Endothelial cell of umbilical vein (primary cell): ENCODE data around the gene LARGE1. TPM values are rescaled to one million over a fixed set of nuclear protein-coding genes. Genes with fewer than 3 reads are reported as not detected.

ENCODE experiments used
- BruUV-seq: library from RNA; stranded (reverse); fragments of 400-500 nt; replicated peaks from 2 replicates; lab custom pipeline; 2021; lab: Mats Ljungman, UMichigan
- CTCF ChIA-PET: fragments of 300-600, 350-600 bp; sonication (Branson Sonifier 250); formaldehyde crosslinking; loops from one replicate; lab custom pipeline; 2021; ENCODE audit warnings: antibody characterized with exemption, inconsistent platforms; lab: Charles Lee
- POLR2A ChIA-PET: fragments of 300-600, 350-600 bp; sonication (Branson Sonifier 250); formaldehyde crosslinking; loops from one replicate; lab custom pipeline; 2021; ENCODE audit warnings: antibody characterized with exemption, inconsistent platforms; lab: Charles Lee
- DNase-seq: peaks from one replicate; pipeline ENCODE4 v3.0.0-alpha.2; 2011; ENCODE audit warnings: low read depth, low spot score
- FAIRE-seq: peaks from 2 replicates; lab custom pipeline; 2011; peaks lifted over from hg19 to GRCh38; lab: Jason Lieb, UNC
- H2AFZ ChIP-seq: 2 replicates; pipeline ENCODE4 v1.6.0; 2012; ENCODE audit warnings: low read depth, low read length, control low read depth, inconsistent platforms
- H3K27ac ChIP-seq: 2 replicates; pipeline ENCODE4 v1.5.1; 2011; ENCODE audit warnings: low read depth, mild to moderate bottlenecking, control low read depth, low read length, moderate library complexity; ENCODE audit not compliant: insufficient read depth
- H3K27me3 ChIP-seq, 2 experiments: 2 replicates each; pipeline versions ENCODE4 v1.6.0 to v1.6.1; 2011; ENCODE audit warnings: low read length in 2 of 2, mixed read lengths in 1 of 2; ENCODE audit not compliant: control insufficient read depth in 2 of 2, insufficient read depth in 2 of 2
- H3K36me3 ChIP-seq, 2 experiments: 2 replicates in 1 of 2; 3 replicates in 1 of 2; pipeline ENCODE4 v1.5.1; 2011; ENCODE audit warnings: low read length in 2 of 2, mild to moderate bottlenecking in 1 of 2, moderate library complexity in 1 of 2; ENCODE audit not compliant: control insufficient read depth in 2 of 2, insufficient read depth in 2 of 2; ENCODE audit errors: extremely low read depth in 1 of 2
- H3K4me1 ChIP-seq: 3 replicates; pipeline ENCODE4 v1.5.1; 2011; ENCODE audit warnings: mild to moderate bottlenecking, low read length; ENCODE audit not compliant: control insufficient read depth, insufficient read depth; ENCODE audit errors: extremely low read depth
- H3K4me2 ChIP-seq: 2 replicates; pipeline ENCODE4 v1.6.1; 2011; ENCODE audit warnings: low read length, control low read depth, mixed read lengths; ENCODE audit not compliant: insufficient read depth
- H3K4me3 ChIP-seq, 3 experiments: fragments of 200-600 bp in 1 of 3; sonication (generic), shearing (Covaris generic) in 1 of 3; replicated peaks in 1 of 3; 2 replicates each; pipeline ENCODE4 v1.5.1; 2011 to 2016; ENCODE audit warnings: control low read depth in 3 of 3, low read length in 3 of 3, mild to moderate bottlenecking in 2 of 3, inconsistent platforms in 1 of 3, low read depth in 1 of 3, moderate library complexity in 1 of 3; ENCODE audit not compliant: insufficient read depth in 1 of 3
- H3K79me2 ChIP-seq: 2 replicates; pipeline ENCODE4 v1.6.0; 2012; ENCODE audit warnings: low read length, inconsistent platforms; ENCODE audit not compliant: control insufficient read depth, insufficient read depth
- H3K9ac ChIP-seq: replicated peaks from 2 replicates; pipeline ENCODE3; 2011; ENCODE audit warnings: low read length, control low read depth; ENCODE audit not compliant: insufficient read depth; ENCODE audit errors: extremely low read depth
- H3K9me1 ChIP-seq: replicated peaks from 3 replicates; pipeline ENCODE4 v1.6.0; 2011; ENCODE audit warnings: mild to moderate bottlenecking, low read length; ENCODE audit not compliant: control insufficient read depth, insufficient read depth; ENCODE audit errors: extremely low read depth
- H3K9me3 ChIP-seq: replicated peaks from 2 replicates; pipeline ENCODE4 v1.5.1; 2012; ENCODE audit warnings: low read length, inconsistent platforms; ENCODE audit not compliant: control insufficient read depth, insufficient read depth
- H4K20me1 ChIP-seq: replicated peaks from 2 replicates; pipeline ENCODE3; 2011; ENCODE audit warnings: mild to moderate bottlenecking, low read length; ENCODE audit not compliant: control insufficient read depth, insufficient read depth; ENCODE audit errors: extremely low read depth
- EZH2 ChIP-seq: IDR thresholded peaks from 2 replicates; pipeline ENCODE4 v1.6.1; 2012; ENCODE audit warnings: borderline replicate concordance, low read depth, mild to moderate bottlenecking, moderate library complexity, low read length, inconsistent platforms; ENCODE audit not compliant: severe bottlenecking
- FOS ChIP-seq: IDR thresholded peaks from 2 replicates; pipeline ENCODE4 v1.6.1; 2011; ENCODE audit warnings: mild to moderate bottlenecking, low read length, moderate library complexity, borderline replicate concordance; ENCODE audit not compliant: insufficient read depth
- GATA2 ChIP-seq: IDR thresholded peaks from 2 replicates; pipeline ENCODE4 v1.7.0; 2011; ENCODE audit warnings: low read depth, mild to moderate bottlenecking, moderate library complexity, mixed read lengths, low read length; ENCODE audit not compliant: insufficient read length, insufficient read depth
- JUN ChIP-seq: IDR thresholded peaks from 2 replicates; pipeline ENCODE4 v1.6.1; 2011; ENCODE audit warnings: borderline replicate concordance, low read depth; ENCODE audit not compliant: insufficient read length, insufficient read depth
- MAX ChIP-seq: IDR thresholded peaks from 2 replicates; pipeline ENCODE4 v1.6.1; 2011; ENCODE audit not compliant: insufficient read depth, insufficient read length
- MYC ChIP-seq: IDR thresholded peaks from one replicate; pipeline ENCODE4 v1.6.1; 2011; ENCODE audit warnings: mild to moderate bottlenecking, low read depth, low read length
- POLR2A ChIP-seq: IDR thresholded peaks from 2 replicates; pipeline ENCODE4 v1.6.1; 2012; ENCODE audit warnings: low read depth, mild to moderate bottlenecking, control low read depth, low read length
- POLR2AphosphoS5 ChIP-seq: IDR thresholded peaks from 2 replicates; pipeline ENCODE4 v1.6.1; 2012; ENCODE audit warnings: low read depth, mild to moderate bottlenecking, control low read depth, low read length, moderate library complexity; ENCODE audit not compliant: insufficient read depth
- dilution Hi-C: fragments of 300-500 bp; cut with MboI; formaldehyde crosslinking; loops from one replicate; pipeline ENCODE4 v1.15.0; 2019; ENCODE audit warnings: low sequenced_read_pairs; ENCODE audit not compliant: extremely low pct_ligation_motif_present
- intact Hi-C: fragments of 100-400 bp; cut with micrococcal nuclease; formaldehyde crosslinking; loops from one replicate; pipeline ENCODE4 v1.10.0; 2022
- polyA plus RNA-seq, 4 experiments: library from polyadenylated mRNA; depleted of rRNA in 3 of 4; stranded (reverse) in 3 of 4; unstranded in 1 of 4; fragments of >200 nt; gene quantifications; 2 replicates each; pipeline versions ENCODE4 v1.2.1 to v1.2.3, GENCODE V29; 2011 to 2012; ENCODE audit warnings: missing spikeins in 1 of 4
- total RNA-seq: library from RNA; stranded (reverse); gene quantifications from 2 replicates; pipeline ENCODE4 v1.2.3, GENCODE V29; 2021
- TF ChIP-seq, protein P1 (sequence below), 2 donors: IDR thresholded peaks; 1 replicate in 1 of 2; 2 replicates in 1 of 2; pipeline ENCODE4 v1.5.1; 2011; ENCODE audit warnings: low read length in 2 of 2, mild to moderate bottlenecking in 2 of 2, moderate library complexity in 2 of 2, control low read depth in 1 of 2, inconsistent platforms in 1 of 2, low read depth in 1 of 2; ENCODE audit not compliant: insufficient read depth in 1 of 2; ENCODE audit errors: extremely low read depth in 1 of 2

LARGE1 gene
- total and polyA plus RNA-seq, 2 donors (not counting 3 experiments of a cell fraction or from before 2014, with no cell fraction given): 0.95 to 4.4 TPM

GRCh38 chr22:33335611-33336279, 584.5 kb downstream of the LARGE1 start:
- Histone ChIP-seq H3K9me3 (peaks cover 12% of the 10 kb centered on the region), H3K4me2 (no peak overlapping the region), H4K20me1 (no peaks in the 10 kb centered on the region), H3K79me2 (no peaks in the 10 kb centered on the region), H3K27me3 (no peaks in the 10 kb centered on the region), H3K27ac (no peak overlapping the region), H3K9me1 (no peaks in the 10 kb centered on the region), H3K36me3 (no peaks in the 10 kb centered on the region), H3K4me1 (no peaks in the 10 kb centered on the region), H2AFZ (no peak overlapping the region), H3K4me3 (no peak overlapping the region), H3K9ac (no peak overlapping the region)
- ChIA-PET CTCF (no interaction called here), POLR2A (no interaction called here)
- dilution Hi-C loops: no loop called here
- BruUV-seq: no TSS peak
- no peak for TF ChIP-seq FOS
- no peak for TF ChIP-seq POLR2AphosphoS5
- intact Hi-C loops: no loop called here
- DNase-seq (no peak), FAIRE-seq (no peak)

GRCh38 chr22:33332538-33332937, 587.7 kb downstream of the LARGE1 start:
- FAIRE-seq: no peak
- no peak overlapping the region for H3K4me2 ChIP-seq
- no peak overlapping the region for H3K9ac ChIP-seq
- DNase-seq: no peak
- H3K36me3 ChIP-seq: no peaks in the 10 kb centered on the region
- no peaks in the 10 kb centered on the region for H3K9me1 ChIP-seq
- ChIA-PET CTCF (no interaction called here), POLR2A (no interaction called here)
- no peak for TF ChIP-seq MYC
- TF ChIP-seq POLR2AphosphoS5: no peak
- TF ChIP-seq, protein P1, sequence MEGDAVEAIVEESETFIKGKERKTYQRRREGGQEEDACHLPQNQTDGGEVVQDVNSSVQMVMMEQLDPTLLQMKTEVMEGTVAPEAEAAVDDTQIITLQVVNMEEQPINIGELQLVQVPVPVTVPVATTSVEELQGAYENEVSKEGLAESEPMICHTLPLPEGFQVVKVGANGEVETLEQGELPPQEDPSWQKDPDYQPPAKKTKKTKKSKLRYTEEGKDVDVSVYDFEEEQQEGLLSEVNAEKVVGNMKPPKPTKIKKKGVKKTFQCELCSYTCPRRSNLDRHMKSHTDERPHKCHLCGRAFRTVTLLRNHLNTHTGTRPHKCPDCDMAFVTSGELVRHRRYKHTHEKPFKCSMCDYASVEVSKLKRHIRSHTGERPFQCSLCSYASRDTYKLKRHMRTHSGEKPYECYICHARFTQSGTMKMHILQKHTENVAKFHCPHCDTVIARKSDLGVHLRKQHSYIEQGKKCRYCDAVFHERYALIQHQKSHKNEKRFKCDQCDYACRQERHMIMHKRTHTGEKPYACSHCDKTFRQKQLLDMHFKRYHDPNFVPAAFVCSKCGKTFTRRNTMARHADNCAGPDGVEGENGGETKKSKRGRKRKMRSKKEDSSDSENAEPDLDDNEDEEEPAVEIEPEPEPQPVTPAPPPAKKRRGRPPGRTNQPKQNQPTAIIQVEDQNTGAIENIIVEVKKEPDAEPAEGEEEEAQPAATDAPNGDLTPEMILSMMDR (IDR thresholded peaks at IDR 0.05; ENCODE audit: extremely low read depth in 1 of 2, insufficient read depth in 1 of 2, low read depth in 1 of 2, low read length in 2 of 2): no peak
- no peak for TF ChIP-seq POLR2A
- TF ChIP-seq EZH2: no peak
- no peak for TF ChIP-seq FOS
- TF ChIP-seq MAX: no peak
- TF ChIP-seq JUN: no peak
- no peak for TF ChIP-seq GATA2
- H3K79me2 ChIP-seq: no peaks in the 10 kb centered on the region
- H3K4me1 ChIP-seq: no peaks in the 10 kb centered on the region
- H4K20me1 ChIP-seq: no peaks in the 10 kb centered on the region
- no TSS peak for BruUV-seq
- intact Hi-C loops: no loop called here
- H3K9me3 ChIP-seq: peaks cover 6% of the 10 kb centered on the region
- no peak overlapping the region for H3K27ac ChIP-seq
- H3K4me3 ChIP-seq: no peak overlapping the region
- no peaks in the 10 kb centered on the region for H3K27me3 ChIP-seq
- dilution Hi-C loops: no loop called here
- H2AFZ ChIP-seq: no peak overlapping the region
